Ramos (cell line): ENCODE data around the gene GRXCR2.

Experiments
- in situ Hi-C: fragments of 300-500 bp; cut with MboI; formaldehyde crosslinking; loops from one replicate; pipeline ENCODE4 v1.14.3; 2022; ENCODE audit warnings: low sequenced_read_pairs; ENCODE audit not compliant: unreplicated experiment

GRXCR2 gene

GRCh38 chr5:145840458-145841132, 32.2 kb downstream of the GRXCR2 start:
- in situ Hi-C loops = loop anchor here (25.0 kb wide), 1 partner anchor 1628 kb away; no protein-coding TSS in a partner anchor

- in situ Hi-C loops = loop anchor here (25.0 kb wide), 1 partner anchor 1626 kb away; no protein-coding TSS in a partner anchor
Measured at GRCh38 chr5:145838276-145838675, 34.5 kb downstream of the GRXCR2 start.

- in situ Hi-C loops = loop anchor here (25.0 kb wide), 1 partner anchor 1624 kb away; no protein-coding TSS in a partner anchor
Measured at GRCh38 chr5:145836241-145836640, 36.6 kb downstream of the GRXCR2 start.

GRCh38 chr5:145835848-145836239, 37.0 kb downstream of the GRXCR2 start:
- in situ Hi-C loops = loop anchor here (25.0 kb wide), 1 partner anchor 1624 kb away; no protein-coding TSS in a partner anchor

GRCh38 chr5:145834917-145835847, 37.6 kb downstream of the GRXCR2 start, which contains the start of gene PRELID2:
Gene PRELID2 (minus strand): TSS chr5:145835342. CDS start chr5:145835251, 91 bp downstream.
- in situ Hi-C loops = loop anchor here (25.0 kb wide), 1 partner anchor 1623 kb away; no protein-coding TSS in a partner anchor

DNA sequence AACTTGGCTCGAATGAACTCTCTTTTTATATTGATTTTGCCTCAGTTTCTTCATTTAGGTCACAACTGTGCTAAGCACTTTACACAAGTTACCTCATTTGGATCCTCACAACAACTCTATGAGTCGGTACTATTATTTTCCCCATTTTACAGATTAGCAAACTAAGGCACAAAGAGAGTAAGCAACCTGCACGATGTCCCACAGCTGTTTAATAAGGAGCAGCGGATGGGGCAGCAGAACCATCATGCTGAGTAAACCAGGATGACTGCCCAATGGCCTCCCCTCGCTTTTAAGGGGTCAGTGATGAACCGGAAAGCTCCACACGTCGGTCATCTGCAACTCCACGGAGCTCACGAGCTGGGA, 38.3 kb downstream of the GRXCR2 start:
- in situ Hi-C loops = loop anchor here (25.0 kb wide), 1 partner anchor 1622 kb away; no protein-coding TSS in a partner anchor

DNA sequence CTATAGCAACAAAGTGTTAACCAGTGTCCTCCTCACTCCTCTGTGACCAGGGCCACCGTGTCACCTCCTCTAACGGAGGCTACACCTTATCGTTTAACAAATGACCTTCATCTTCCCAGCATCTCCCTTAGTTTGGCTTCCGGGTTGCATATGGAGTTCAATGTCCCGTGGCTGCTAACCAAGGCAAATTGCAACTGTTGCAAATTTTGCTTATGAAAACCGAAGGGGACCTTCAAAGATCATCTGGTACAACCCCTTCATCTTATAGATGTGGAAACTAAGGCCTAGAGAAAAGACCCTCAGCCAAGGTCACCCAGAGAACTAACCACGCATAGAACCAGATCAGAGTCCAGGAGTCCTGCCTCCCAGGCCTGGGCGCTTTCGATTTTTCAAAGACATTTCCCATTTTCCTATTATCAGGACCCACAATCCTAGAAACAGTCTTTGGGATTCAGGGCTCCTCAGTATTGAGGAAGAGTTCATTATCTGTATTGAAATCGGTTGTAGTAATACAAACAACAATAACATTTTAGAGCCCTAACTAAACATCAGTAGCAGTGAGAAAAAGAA, 39.1 kb downstream of the GRXCR2 start:
- in situ Hi-C loops = loop anchor here (25.0 kb wide), 1 partner anchor 1621 kb away; no protein-coding TSS in a partner anchor

GRCh38 chr5:145830594-145830993, 42.2 kb downstream of the GRXCR2 start:
- in situ Hi-C loops = loop anchor here (25.0 kb wide), 1 partner anchor 1618 kb away; no protein-coding TSS in a partner anchor

- in situ Hi-C loops = loop anchor here (25.0 kb wide), 1 partner anchor 1618 kb away; no protein-coding TSS in a partner anchor
Measured at GRCh38 chr5:145829708-145830361, 43.0 kb downstream of the GRXCR2 start.

GRCh38 chr5:145826895-145827674, 45.7 kb downstream of the GRXCR2 start:
- in situ Hi-C loops = loop anchor here (25.0 kb wide), 1 partner anchor 1615 kb away; no protein-coding TSS in a partner anchor

DNA sequence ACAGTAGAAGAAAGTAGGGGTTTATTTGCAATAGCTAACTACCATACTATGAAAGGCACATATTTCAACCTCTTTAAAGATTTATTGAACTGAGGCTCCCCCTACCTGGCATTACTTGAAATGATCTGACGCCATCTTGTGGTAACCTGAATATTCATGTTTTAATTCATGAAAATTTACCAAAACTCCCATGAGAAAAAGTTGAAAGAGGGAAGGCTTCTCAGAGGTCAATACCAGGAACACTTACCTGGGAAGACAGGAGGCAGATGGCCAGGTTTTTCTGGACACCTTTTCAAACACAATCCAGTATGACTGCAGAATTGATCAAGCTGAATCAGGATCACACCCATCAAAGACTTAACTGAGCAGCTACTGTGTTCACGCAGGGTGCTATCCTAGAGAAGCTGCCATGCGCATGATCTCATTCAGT, 47.0 kb downstream of the GRXCR2 start:
- in situ Hi-C loops = loop anchor here (25.0 kb wide), 1 partner anchor 1613 kb away; no protein-coding TSS in a partner anchor

GRCh38 chr5:145824040-145824439, 48.8 kb downstream of the GRXCR2 start:
- in situ Hi-C loops = no loop called here

DNA sequence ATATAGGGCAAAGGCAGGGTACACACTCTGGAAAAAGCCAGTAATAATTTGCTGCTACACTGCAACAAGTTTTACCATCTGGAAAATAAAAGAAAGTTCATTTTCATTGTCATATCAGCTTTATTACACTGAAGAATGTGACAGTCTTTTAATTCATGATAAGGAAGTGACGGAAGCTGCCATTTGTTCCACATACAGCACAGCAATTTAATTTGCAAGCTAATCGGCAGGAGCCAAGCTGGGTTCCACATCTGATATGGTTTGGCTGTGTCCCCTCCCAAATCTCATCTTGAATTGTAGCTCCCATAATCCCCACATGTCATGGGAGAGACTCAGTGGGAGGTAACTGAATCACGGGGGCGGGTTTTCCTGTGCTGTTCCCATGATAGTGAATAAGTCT, 54.2 kb downstream of the GRXCR2 start:
- in situ Hi-C loops = no loop called here

- in situ Hi-C loops = no loop called here
Measured at GRCh38 chr5:145812877-145813276, 59.9 kb downstream of the GRXCR2 start.

DNA sequence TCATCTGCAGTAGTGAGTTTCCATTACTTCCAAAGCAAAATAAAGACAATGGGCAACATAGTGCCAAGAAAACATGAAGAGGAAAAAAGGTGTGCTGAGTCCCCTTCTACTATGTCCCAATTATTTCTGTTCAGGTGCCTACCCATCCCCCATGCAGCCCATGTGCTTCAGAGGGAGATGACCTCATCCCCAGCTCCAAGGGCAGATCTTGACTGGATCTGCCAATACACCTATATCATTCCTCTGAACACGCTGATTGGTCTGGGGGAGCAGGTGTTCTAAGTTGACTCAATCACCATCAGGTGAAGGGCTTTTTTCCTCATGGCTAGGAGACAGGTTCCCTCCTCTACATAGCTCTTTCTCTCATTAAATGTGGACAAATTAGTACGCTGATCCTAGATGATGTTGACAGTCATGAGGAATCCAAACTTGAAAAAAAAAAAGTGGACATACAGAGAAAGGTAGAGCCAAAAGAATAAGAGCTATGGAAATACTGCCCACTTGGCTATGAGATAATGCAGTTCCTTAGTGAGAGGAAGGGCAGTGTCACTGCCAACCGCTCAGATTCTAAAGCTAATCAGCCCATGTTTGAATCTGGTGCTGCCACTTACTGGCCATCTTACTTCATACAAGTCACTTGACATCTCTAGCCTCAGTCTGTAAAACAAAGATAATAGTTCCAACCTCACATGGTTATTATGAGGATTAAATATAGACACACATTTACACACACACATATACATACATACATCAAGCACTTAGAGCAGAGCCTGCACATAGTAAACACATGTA, 60.8 kb downstream of the GRXCR2 start:
- in situ Hi-C loops = no loop called here
